RPMI8226 (cell line): Measurements from ENCODE around the gene TBC1D32.
"Not testable (repeated sequence)": the region's sequence is repeated elsewhere in the genome, so short reads cannot be mapped to it uniquely, and the experiment has no call there.

Experiments used
- DNase-seq: peaks from one replicate; pipeline ENCODE4 v3.0.0-alpha.2; 2015

The TBC1D32 gene

DNA sequence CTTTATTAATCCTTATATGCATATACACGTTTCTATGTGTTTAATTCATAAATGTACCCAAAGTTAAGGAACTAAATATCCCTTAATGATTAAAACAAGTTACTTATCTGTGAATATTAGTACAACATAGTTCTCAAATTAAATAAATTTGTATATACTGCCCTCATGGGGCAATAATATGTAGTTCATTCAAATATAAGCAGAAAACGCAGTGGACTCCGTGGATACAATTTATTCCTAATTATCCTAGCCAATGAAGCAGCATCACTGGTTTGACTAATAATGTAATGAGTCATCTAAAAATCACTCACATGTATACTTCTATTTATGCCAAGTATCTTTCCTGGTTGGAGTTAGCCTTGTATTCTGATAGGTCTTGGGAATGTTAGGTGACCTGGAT is 111.6 kb downstream of the TBC1D32 start:
- no peak for DNase-seq

DNA sequence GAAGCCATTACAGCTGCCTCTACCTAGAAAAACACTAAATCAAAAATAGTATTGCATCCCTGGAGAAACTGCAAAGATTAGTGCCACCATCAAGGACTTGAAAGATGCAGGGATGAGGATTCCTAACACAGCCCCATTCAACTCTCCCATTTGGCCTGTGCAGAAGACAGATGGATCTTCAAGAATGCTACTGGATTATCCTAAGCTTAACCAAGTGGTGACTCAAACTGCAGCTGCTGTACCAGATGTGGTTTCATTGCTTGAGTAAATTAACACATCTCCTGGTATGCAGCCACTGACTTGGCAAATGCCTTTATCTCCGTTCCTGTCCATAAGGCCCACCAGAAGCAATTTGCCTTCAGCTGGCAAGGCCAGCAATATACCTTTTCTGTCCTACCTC is 117.4 kb downstream of the TBC1D32 start:
- no peak for DNase-seq

DNA sequence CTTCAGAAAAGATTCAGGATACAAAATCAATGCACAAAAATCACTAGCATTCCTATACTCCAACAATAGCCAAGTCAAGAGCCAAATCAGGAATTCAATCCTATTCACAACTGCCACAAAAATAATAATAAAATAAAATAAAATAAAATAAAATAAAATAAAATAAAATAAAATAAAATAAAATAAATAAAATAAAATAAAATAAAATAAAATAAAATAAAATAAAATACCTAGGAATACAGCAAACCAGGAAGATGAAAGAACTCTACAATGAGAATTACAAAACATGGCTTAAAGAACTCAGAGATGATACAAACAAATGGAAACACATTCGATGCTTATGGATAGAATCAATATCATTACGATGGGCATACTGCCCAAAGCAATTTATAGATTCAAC is 120.9 kb downstream of the TBC1D32 start:
- DNase-seq = not testable (repeated sequence)

DNA sequence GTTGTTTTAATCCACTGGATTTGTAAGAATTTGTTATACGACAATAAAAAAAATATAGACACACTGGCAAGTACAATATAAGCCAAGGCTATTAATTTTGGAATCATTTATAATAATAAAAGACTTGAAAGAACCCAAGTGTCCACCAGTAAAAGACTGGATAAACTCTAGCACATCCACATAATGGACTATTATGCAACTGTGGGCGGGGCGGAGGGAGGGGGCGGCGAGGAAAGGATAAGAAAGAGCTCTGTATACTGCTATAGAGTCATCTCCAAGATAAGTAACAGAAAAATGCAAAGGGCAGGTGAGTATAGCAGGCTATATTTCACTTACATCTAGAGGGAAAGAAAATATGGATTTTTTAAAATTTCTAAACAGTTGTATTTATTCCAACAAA is 123.3 kb downstream of the TBC1D32 start:
- DNase-seq = no peak

DNA sequence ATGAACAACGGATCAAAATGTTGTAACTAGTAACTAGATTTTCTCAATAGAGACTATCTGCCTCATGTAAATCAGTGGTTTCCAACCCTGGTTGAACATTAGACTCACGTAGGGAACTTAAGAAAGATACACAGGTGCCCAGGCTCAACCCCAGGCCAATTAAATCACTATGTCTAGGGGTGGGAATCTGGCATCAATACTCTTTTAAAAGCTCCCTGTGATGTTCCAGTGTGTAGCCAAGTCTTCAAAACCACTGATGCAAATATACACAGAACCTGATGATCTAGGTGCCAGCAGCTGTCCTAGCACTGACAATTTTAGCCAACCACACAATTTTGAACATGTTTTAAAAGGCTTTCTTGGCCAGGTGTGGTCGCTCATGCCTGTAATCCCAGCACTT is 128.7 kb downstream of the TBC1D32 start:
- no peak for DNase-seq

DNA sequence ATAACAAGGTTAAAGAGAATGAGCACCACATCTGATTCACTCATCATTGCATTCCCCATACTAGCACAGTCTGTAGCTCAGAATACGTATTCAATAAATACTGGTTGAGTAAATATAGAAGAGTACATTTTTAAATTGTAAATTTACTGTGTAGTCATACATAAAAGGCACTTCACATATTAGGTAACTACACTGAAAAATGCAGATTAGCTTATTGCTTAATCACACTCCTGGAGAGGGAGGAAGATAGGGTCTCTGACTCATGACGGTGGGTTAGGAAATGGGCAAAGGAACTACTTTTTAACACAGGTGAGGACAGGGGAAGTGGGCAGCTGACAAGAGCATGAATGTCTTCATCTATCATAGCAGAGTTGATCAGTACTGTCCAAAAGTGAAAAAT is 133.2 kb downstream of the TBC1D32 start:
- no peak for DNase-seq

DNA sequence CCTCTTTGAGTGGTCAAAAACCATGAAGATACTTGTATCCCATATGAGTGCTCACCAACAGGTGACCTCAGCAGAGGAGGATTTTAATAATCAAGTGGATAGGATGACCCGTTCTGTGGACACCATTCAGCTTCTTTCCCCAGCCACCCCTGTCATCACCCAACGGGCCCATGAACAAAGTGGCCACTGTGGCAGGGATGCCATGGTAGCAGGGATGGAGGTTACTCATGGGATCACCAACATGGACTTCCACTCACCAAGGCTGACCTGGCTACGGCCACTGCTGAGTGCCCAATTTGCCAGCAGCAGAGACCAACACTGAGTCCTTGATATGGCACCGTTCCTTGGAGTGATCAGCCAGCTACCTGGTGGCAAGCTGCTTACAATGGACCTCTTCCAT is 138.2 kb downstream of the TBC1D32 start:
- not testable (repeated sequence) for DNase-seq

DNA sequence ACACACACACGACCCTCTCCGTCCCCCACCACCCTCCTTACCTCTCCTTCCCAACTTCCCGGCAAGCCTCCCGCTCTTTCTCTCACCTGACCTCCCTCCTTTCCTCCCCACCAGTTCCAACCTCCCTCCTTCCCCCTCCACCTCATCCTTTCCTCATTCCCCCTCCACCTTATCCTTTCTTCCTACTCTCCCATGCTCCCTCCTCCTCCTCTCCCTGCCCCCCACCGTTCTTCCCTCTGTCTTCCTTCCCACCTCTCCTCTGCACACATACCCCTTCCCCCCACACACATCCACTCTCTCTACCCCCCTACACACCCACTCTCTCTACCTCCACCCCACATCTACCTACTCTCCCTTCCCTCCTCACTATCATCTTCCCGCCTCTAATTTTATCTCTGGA is 144.2 kb downstream of the TBC1D32 start:
- no peak for DNase-seq

DNA sequence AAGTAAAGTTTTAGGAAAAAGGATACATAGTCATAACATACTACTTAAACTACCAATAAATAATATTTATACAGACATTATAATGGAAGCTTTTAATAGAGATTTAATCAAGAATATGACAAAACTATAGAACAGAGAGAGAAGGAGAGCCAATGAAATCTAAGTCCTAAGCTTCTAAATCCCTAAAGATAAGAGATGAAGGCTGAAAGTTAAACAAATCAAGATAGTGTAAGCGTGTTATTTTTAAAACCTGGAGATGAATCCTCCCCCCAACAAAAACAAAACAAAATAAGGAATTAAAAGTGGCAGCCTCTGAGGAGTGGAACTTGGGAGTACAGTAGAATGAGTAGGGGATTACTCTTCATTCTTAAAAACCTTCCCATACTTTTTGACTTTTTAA is 145.9 kb downstream of the TBC1D32 start:
- no peak for DNase-seq

DNA sequence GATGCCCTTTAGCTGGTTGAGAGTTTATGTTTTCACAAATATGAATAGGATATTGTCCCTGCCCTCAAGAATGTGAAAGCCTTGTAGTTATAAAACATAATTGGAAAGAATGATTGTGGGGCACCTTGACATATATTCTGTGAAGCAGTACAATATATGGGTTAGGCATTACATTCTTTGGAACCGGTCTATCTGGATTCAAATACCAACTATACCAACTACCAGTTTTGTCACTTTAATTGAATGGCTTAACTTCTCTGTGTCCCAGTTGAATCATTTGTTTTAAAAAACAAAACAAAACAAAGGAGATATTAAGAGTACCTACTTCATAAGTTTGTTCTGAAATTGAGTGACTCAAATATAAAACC is 146.5 kb downstream of the TBC1D32 start:
- no peak for DNase-seq

DNA sequence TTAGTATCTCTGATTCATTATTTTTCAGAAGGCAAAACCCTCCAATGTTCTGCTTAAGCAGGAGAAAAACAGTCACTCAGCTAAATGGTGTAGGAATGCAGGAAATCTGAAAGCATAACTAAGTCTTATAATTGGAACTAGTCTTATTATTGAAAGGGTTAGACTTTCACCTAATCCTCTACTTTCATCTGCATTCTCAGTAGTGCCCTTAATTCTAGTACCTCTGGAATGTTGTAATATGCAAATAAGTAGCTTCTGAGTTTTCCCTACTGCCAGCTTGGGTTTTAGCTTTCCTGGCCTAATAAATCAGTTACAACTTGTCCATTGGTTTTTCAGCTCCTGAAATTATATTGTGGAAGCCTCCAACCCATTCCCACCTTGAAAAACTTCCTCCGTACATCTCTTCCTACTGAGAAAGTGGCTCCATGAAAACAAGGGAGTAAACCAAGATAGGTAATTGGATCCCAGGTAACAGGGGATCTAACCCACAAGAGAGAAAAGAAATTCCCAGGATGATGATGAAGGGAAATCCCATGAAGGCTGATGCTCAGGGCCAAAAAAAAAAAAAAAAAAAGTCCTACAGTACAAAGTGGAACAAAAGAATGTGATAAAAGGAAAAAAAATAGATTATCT is 147.0 kb downstream of the TBC1D32 start:
- no peak for DNase-seq

DNA sequence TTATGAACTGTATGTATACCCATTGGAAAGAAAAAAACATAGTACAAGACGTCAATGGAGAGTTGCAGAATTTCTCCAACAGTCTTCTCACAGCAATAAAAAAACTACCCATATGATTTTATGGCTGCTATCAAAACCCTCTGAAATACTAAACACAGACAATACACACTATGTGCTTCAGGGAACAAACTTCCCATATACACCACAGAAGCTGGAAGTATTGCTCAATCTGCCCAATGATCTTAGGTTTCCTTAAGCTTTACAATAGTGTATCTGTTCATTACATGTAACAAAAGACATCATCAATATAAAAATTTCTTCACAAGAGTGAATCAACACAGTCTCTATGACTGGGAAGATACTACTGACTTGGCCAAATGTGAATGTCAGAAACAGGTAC is 150.5 kb downstream of the TBC1D32 start:
- DNase-seq = no peak

DNA sequence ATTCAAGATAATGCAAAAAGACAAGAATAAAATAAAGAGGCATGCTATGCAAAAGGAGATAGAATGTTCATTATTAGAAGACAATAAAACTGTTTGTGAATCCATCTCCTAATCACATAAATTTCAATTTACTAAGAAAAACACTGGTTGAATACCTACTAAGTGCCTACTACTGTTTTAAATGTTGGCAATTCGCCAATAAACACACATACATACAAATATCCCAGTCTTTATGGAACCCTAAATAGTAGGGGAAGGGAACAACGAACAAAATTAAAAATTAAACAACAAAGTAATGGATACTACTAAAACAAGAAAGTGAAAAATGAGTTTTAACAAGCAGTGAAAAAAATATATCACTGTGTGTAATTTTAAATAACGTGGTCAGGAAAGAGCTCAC is 158.5 kb downstream of the TBC1D32 start:
- DNase-seq = no peak

DNA sequence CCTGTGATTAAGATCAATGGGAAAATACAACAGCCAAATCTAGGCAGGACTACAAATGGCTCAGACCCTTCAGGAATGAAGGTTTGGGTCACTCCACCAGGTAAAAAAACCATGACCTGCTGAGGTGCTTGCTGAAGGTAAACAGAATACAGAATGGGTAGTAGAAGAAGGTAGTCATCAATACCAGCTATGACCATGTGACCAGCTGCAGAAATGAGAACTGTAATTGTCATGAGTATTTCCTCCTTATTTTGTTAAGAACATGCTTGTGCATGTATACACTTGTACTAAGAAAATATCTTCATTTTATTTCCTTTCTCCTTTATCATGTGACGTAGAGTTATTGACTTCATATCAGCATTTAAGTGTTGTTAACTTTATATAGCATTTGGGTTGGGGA is 161.8 kb downstream of the TBC1D32 start:
- not testable (repeated sequence) for DNase-seq

DNA sequence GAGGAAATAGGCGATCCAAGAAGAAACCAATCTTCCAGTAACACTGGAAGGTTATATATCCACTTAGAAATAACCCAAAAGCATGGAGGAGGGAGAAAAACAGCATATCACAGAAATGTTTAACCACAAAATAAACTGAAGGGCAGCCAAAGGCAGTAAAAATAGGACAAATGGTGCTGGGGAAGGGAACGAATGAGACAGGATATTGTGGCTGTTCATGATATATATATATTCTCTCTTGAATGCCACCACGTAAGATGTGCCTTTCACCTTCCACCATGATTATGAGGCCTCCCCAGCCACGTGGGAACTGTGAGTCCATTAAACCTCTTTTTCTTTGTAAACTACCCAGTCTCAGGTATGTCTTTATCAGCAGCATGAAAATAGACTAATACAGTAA is 162.4 kb downstream of the TBC1D32 start:
- DNase-seq = no peak

DNA sequence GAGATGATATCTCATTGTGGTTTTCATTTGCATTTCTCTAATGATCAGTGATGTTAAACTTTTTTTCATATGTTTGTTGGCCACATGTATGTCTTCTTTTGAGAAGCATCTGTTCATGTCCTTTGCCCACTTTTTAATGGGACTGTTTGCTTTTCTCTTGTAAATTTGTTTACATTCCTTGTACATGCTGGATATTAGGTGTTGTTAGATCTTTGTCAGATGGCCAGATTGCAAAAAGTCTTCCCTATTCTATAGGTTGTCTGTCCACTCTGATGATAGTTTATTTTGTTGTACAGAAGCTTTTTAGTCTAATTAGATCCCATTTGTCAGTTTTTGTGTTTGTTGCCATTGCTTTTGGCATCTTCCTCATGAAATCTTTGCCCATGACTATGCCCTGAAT is 172.4 kb downstream of the TBC1D32 start:
- no peak for DNase-seq

DNA sequence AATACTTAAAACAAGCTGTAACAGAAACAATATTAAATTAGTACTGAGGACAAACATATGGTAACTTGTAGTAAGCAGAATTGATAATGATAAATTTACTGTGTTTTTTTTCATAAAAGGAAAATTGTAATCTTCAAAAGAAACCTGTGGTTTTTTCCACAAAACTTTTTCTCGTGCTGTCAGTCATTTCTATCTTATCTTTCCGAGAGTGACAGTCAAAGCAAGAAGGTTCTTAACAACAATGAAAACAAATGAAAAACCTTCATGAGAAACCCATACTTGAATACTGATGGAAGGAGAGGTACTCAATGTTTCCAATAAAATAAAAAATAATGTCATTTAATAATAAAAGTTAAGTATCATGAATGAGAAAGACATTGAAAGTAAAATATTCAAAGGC is 174.0 kb downstream of the TBC1D32 start:
- DNase-seq = no peak

DNA sequence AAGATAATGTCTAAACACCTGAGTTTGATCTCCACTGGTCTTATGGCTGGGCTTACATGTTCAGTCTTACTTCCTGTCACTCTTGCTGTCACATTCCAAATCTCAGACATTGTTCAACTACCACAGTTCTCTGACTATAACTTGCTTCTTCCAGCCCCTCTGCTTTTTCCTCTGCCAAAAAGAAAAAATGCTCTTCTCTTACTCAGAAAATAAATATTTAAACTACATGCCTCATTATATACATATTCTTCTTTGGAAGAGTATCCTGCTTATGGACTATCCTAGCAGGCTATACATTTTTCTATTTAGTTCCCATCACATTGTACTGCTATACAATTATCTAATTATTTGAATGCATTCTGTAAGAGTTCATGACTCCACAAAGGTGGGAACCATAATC is 175.4 kb downstream of the TBC1D32 start:
- no peak for DNase-seq

DNA sequence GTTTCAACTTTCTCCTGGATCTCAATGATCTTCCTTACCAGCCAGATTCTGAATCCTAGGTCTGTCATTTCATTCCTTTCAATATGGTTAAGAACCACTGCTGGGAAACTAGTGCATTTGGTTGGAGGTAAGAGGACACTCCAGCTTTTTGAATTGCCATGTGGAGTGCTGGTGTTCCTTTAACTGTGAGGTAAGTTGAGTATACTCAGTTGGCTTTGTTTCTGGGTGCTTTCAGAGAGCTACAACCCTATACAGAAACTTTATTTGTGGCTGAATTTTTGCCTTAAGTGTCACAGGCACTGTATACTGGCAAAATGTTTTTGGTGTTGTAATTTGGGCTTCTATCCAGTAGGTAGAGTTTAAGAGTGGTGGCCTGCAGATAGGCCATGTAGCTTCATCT is 175.8 kb downstream of the TBC1D32 start:
- DNase-seq = no peak

DNA sequence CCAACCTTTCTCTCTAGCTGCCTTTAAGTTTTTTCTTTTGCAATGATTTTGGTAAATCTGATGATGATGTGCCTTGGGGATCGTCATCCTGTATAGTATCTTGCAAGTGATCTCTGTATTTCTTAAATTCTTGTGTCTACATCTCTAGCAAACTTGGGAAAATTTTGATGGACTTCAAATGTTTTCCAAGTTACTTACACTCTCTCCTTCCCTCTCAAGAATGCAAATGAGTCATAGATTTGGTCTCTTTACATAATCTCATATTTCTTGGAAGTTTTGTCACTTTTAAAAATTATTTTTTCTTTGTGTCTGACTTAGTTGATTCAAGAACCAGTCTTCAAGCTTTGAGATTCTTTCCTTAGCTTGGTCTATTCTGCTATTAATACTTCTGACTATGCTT is 176.4 kb downstream of the TBC1D32 start:
- no peak for DNase-seq

DNA sequence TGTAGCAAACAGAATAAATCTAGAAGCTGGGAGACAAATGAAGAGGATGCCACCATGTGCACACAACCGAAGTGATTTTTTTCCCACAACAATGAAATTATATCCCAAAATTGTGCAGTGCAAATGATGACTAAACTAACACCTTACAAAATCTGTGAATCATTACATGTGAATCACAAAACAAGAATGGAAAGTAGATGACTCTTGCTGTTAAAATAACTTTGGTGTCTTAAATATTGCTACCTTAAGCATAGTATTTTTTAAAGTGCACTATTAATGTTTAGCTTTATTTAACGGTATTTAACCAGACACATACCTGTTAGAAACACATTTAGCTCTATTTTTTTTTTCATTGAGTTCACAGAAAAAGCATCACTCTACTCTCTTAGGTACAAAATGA is 190.8 kb downstream of the TBC1D32 start:
- no peak for DNase-seq

DNA sequence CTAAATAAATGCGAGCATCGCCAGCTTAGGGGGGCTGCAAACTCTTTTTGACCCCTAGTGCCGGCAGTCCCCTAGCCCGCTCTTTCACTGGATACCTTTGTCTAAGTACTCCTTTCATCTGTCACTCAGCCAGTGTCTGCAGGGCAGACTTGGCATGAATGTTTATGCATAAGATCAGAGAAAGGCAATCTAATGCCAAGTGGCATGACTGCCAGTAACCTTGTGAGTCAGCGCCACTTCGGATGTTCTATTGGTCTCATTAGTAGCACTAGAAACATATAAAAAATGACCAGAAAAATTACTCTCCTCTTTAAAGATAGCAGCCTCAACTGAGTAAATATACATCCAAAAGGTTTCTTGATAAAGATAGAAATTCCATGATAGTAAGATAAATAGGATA is 192.2 kb downstream of the TBC1D32 start:
- DNase-seq = no peak

DNA sequence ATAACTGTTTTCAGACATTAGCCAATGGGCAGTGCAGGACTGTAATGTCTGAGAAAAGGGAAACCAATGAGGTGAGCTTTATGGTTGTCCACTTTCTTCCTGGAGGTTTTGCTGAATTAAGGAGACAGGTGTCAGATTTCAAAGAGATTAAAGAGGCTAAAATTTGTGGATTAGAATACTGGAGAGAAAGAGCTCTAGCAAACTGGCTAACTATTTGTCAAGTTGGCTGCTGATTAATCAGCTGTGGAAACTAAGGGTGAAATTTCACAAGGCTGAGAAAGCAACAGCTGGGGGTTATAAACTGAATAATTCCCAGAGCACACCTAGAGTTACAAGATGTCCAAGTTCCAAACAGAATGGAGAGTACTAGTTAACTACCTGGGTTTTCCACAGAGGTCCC is 198.9 kb downstream of the TBC1D32 start:
- DNase-seq = no peak

DNA sequence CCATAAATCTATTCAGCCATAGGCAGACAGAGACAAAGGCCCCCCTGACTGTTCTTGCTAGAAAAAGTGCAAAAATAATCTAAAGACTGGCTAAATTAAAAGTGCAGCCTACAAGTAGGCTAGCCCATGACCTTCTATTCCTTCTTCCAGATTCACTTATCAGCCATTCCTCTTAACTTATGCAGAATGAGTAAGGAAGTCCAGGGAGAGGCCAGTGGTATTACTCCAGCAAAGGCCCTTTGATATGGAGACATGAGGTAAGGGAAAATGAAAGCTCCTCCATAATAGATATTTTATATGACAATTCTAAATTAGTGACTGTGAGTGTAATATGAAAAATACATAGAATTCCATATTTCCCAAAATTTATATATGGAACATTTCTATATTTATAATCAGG is 199.4 kb downstream of the TBC1D32 start:
- no peak for DNase-seq

DNA sequence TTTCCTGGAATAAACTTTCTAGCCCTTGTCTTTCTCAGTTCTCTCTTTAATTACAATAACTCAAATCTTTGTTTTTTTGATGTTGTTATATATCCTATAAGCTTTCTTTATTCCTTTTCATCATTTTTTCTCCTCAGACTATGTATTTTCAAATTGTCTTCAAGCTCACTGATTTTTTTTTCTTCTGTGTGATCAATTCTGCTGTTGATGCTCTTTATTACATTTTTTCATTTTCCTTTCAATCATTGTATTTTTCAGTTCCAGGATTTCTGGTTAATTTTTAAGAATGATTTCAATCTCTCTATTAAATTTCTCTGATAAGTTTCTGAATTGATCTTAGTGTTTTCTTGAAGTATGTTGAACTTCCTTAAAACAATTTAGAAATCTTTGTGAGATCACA is 209.7 kb downstream of the TBC1D32 start:
- DNase-seq = no peak

DNA sequence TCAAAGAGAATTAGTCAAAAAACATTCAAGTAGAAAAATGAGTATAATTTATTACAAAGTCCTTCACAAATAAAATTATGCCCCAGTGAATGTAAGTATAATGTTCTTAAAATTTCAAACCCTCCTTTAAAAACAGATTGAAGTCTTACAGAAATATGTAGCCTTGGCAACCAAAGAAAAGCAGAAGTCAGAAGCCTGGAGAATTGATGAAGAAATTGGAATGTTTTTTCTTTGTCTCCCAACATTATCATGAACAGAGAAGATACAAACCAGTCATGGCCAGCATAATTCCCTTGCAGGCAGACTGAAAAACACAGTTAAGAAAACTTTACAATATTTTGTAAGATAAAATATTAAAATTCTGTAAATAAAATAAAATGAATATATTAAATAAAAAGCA is 221.9 kb downstream of the TBC1D32 start:
- DNase-seq = no peak
